Measurements from ENCODE around the gene STIM1. TPM values are rescaled to one million over a fixed set of nuclear protein-coding genes. Genes with fewer than 3 reads are reported as not detected.
"Not testable (repeated sequence)": the region's sequence is repeated elsewhere in the genome, so short reads cannot be mapped to it uniquely, and the experiment has no call there.

The STIM1 gene
- total RNA-seq, 6 experiments from 2014 or later = 36.4 to 48.0 (median 40.5) TPM

DNA sequence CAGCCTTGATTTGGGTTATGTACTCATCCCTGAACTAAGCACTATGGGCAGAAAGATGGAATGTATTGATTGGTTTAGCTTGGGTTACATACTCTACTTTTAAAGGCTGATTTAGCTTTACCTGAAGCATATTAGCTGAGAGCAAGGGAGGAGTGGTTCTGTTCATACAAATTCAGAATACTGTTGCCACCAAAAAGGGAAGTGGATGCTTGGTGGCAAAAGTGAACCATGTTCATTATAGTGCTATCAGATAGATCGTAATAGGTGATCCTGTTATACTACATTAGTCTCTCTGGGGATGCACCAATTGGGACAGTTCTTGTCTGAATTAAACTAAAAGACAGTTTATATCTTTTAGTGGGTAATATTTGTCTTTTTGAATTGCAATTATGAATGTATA lies 194.7 kb downstream of the STIM1 start:
- no peaks in the 10 kb centered on the region for H3K9me3 ChIP-seq
- DNase-seq = no peak
- H3K27me3 ChIP-seq = no peaks in the 10 kb centered on the region
- 73% methylated on average over 1 of the region's 1 CpG for WGBS (ENCODE audit: insufficient coverage, low coverage, low lambda C conversion rate, missing lambda C conversion rate)
- H3K27ac ChIP-seq = no peak overlapping the region
- H3K4me1 ChIP-seq = peaks cover 0 to 3% (median 0%) of the 10 kb centered on the region in 4 donors
- no peaks in the 10 kb centered on the region for H3K36me3 ChIP-seq
- no peak for ATAC-seq
- no peak for TF ChIP-seq CTCF (IDR thresholded peaks at IDR 0.05)
- no peak for TF ChIP-seq POLR2A (IDR thresholded peaks at IDR 0.05)
- intact Hi-C loops (cut with DNase I) = no loop called here
- H3K4me3 ChIP-seq = no peak overlapping the region

- ATAC-seq; H3K27me3 ChIP-seq; intact Hi-C loops (cut with DNase I); H3K9me3 ChIP-seq; DNase-seq; H3K27ac ChIP-seq; H3K36me3 ChIP-seq; H3K4me3 ChIP-seq; H3K4me1 ChIP-seq: not testable (repeated sequence)
- 98% methylated on average over 4 of the region's 4 CpGs for WGBS (ENCODE audit: insufficient coverage, low coverage, low lambda C conversion rate, missing lambda C conversion rate)
These were observed 197.7 kb downstream of the STIM1 start for GRCh38 chr11:4053200-4053599.

GRCh38 chr11:4054643-4055042 lies 199.2 kb downstream of the STIM1 start:
- Histone ChIP-seq H3K27ac (no peak overlapping the region), H3K36me3 (peaks cover 0 to 6% (median under 1%) of the 10 kb centered on the region in 4 donors), H3K27me3 (no peaks in the 10 kb centered on the region), H3K9me3 (no peaks in the 10 kb centered on the region), H3K4me3 (no peak overlapping the region), H3K4me1 (peaks cover 0 to 3% (median 0%) of the 10 kb centered on the region in 4 donors)
- intact Hi-C loops (cut with DNase I) = no loop called here
- TF ChIP-seq CTCF (IDR thresholded peaks at IDR 0.05) (no peak), POLR2A (IDR thresholded peaks at IDR 0.05) (no peak)
- WGBS (ENCODE audit: insufficient coverage, low coverage, low lambda C conversion rate, missing lambda C conversion rate) = 43% methylated on average over 1 of the region's 1 CpG
- no peak for DNase-seq
- no peak for ATAC-seq

DNA sequence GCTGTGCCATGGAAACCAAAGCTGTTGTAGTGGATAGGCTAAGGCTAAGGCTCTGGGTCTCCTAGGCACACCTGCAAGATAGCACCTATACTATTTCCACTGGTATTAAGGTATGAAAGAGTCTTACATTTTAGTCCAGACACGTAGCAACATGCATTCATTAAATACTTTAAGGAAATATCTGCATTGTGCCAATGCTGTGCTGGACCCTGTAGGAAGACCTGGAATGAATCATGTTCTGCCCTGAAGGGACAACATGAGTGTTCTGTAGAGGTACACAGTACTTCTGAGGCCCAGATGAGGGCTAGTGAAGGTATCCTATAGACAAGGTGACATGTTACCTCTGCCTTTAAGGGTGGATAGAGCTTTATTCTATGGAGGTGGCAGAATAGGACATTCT lies 204.0 kb downstream of the STIM1 start:
- Histone ChIP-seq H3K9me3 (no peaks in the 10 kb centered on the region), H3K4me3 (no peak overlapping the region), H3K4me1 (peaks cover 0 to 12% (median 0%) of the 10 kb centered on the region in 4 donors), H3K36me3 (peaks cover 4 to 11% (median 5%) of the 10 kb centered on the region in 4 donors), H3K27ac (no peak overlapping the region), H3K27me3 (no peaks in the 10 kb centered on the region)
- TF ChIP-seq CTCF (IDR thresholded peaks at IDR 0.05) (no peak), POLR2A (IDR thresholded peaks at IDR 0.05) (no peak)
- DNase-seq (no peak), ATAC-seq (no peak)
- WGBS (ENCODE audit: insufficient coverage, low coverage, low lambda C conversion rate, missing lambda C conversion rate) = 86% methylated on average over 1 of the region's 1 CpG
- intact Hi-C loops (cut with DNase I) = no loop called here

DNA sequence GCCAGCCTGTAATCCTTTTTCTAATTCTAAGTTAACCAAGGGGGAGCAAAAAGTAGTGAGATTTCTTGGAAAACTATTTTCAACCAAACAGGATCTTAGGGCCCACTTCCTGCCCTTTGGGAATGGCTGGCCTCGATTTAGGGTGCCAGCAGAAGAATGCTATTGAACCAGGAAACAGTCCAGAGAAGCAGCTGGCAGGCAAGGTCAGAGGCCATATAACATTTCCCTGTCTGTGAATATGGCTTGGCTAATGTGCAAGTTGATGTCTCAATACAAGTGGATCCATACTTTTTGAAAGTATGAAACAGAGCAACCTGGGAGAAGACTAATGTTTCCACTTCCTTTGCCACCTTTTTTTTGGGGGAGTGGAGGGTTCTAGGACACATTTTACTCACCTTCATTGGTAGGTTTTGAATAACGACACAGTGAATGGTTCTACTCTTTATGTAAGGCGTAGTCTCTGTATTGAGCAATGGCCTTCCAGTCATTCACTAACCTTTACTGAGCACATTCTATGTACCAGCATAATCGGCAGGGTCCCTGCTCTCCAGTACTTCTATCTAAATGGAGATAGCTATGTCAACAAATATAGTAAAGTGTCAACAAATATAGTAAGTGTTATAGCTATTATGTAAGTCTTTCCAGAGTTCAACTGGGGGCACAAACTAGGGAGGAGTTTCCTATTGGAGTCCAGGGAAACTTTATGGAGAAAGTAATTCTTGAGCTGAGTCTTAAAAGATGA lies 204.9 kb downstream of the STIM1 start:
- ATAC-seq (peak in 3 of 4 donors; percentile 51 to 65 (median 56)), DNase-seq (no peak)
- intact Hi-C loops (cut with DNase I) = no loop called here
- Histone ChIP-seq H3K36me3 (peaks cover 4 to 11% (median 5%) of the 10 kb centered on the region in 4 donors), H3K27me3 (no peaks in the 10 kb centered on the region), H3K4me1 (peaks cover 0 to 12% (median 0%) of the 10 kb centered on the region in 4 donors), H3K9me3 (no peaks in the 10 kb centered on the region), H3K27ac (no peak overlapping the region), H3K4me3 (no peak overlapping the region)
- TF ChIP-seq CTCF (IDR thresholded peaks at IDR 0.05) = no peak
- TF ChIP-seq POLR2A (IDR thresholded peaks at IDR 0.05) = no peak
- 50% methylated on average over 4 of the region's 4 CpGs for WGBS (ENCODE audit: insufficient coverage, low coverage, low lambda C conversion rate, missing lambda C conversion rate)

All from right lobe of liver (tissue), 6 donors.